Measurements from ENCODE around the gene FOXP1. TPM values are rescaled to one million over a fixed set of nuclear protein-coding genes. Genes with fewer than 3 reads are reported as not detected.
A peak's percentile ranks its signal among the peaks of the same experiment; 100 is the strongest.

Gene FOXP1
- total and polyA plus RNA-seq, 2 of the 13 experiments (the other 11 are each of a cell fraction or from before 2014, with no cell fraction given): 40.4 to 59.0 TPM

DNA sequence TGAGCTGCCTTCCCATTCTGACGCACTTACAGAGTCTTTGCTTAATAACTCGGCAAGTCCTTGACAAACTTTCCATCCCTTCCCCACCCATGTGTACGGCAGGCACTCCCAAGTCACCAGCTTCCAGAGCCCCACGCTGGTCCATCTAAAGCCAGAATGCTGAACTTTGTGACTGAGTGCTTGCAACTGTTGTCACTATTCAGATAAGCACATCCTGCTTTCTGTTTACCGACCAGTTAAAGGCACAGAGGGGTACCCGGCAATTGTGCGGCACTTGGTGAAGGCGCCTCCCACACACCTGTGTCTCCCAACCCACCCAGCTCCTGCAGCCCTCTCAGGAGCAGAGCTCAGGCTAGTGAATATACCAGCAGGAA, 430.6 kb downstream of the FOXP1 start (continued):
- TF ChIP-seq, protein P1, sequence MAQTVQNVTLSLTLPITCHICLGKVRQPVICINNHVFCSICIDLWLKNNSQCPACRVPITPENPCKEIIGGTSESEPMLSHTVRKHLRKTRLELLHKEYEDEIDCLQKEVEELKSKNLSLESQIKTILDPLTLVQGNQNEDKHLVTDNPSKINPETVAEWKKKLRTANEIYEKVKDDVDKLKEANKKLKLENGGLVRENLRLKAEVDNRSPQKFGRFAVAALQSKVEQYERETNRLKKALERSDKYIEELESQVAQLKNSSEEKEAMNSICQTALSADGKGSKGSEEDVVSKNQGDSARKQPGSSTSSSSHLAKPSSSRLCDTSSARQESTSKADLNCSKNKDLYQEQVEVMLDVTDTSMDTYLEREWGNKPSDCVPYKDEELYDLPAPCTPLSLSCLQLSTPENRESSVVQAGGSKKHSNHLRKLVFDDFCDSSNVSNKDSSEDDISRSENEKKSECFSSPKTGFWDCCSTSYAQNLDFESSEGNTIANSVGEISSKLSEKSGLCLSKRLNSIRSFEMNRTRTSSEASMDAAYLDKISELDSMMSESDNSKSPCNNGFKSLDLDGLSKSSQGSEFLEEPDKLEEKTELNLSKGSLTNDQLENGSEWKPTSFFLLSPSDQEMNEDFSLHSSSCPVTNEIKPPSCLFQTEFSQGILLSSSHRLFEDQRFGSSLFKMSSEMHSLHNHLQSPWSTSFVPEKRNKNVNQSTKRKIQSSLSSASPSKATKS (CRISPR knock-in tag; IDR thresholded peaks at IDR 0.05): no peak
- 0 out of 2 replicates have a peak, but pooled peaks have one; percentile 12 for TF ChIP-seq RAD21 (CRISPR knock-in tag; IDR thresholded peaks at IDR 0.05)
- no peak for TF ChIP-seq TAF15 (IDR thresholded peaks at IDR 0.05; ENCODE audit: low read depth, low read length, poor library complexity, severe bottlenecking)
- TF ChIP-seq RCOR2 (CRISPR knock-in tag; IDR thresholded peaks at IDR 0.05): peak; percentile 80
- peak; percentile 33; the same call in 1 of the 2 replicates for TF ChIP-seq TAF1 (CRISPR knock-in tag; IDR thresholded peaks at IDR 0.05)
- TF ChIP-seq RNF2 (conservative IDR thresholded peaks at IDR 0.05; ENCODE audit: low read depth): no peak
- TF ChIP-seq CREB1 (IDR thresholded peaks at IDR 0.05): no peak
- TF ChIP-seq CREB1 (CRISPR knock-in tag; IDR thresholded peaks at IDR 0.05): peak; percentile 57
- no peak for TF ChIP-seq ZSCAN25 (CRISPR knock-in tag; IDR thresholded peaks at IDR 0.05)
- TF ChIP-seq PTBP1 (IDR thresholded peaks at IDR 0.05; ENCODE audit: low read depth, low read length, poor library complexity, severe bottlenecking): no peak
- TF ChIP-seq ZNF362 (CRISPR knock-in tag; IDR thresholded peaks at IDR 0.05; ENCODE audit: borderline replicate concordance): peak; percentile 76; the same call in 1 of the 2 replicates
- TF ChIP-seq MXI1 (IDR thresholded peaks at IDR 0.05; ENCODE audit: borderline replicate concordance, low read depth, low read length): no peak; the same call in 2 of the 3 replicates
- TF ChIP-seq FOXJ3 (CRISPR knock-in tag; IDR thresholded peaks at IDR 0.05; ENCODE audit: borderline replicate concordance): peak; percentile 93
- TF ChIP-seq MBNL3 (CRISPR knock-in tag; conservative IDR thresholded peaks at IDR 0.05): no peak
- TF ChIP-seq BORCS8-MEF2B (CRISPR knock-in tag; IDR thresholded peaks at IDR 0.05): peak; percentile 18; the same call in 1 of the 2 replicates
- no peak; the same call in 1 of the 2 replicates for TF ChIP-seq ZNF788 (CRISPR knock-in tag; IDR thresholded peaks at IDR 0.05; ENCODE audit: borderline replicate concordance)
- peak; percentile 99 for TF ChIP-seq SALL1 (CRISPR knock-in tag; IDR thresholded peaks at IDR 0.05)
- no peak for TF ChIP-seq MED8 (CRISPR knock-in tag; IDR thresholded peaks at IDR 0.05; ENCODE audit: insufficient replicate concordance)
- TF ChIP-seq ARNTL (CRISPR knock-in tag; IDR thresholded peaks at IDR 0.05): no peak
- TF ChIP-seq ZSCAN31 (CRISPR knock-in tag; IDR thresholded peaks at IDR 0.05; ENCODE audit: low read depth): no peak
- TF ChIP-seq ZMYM2 (CRISPR knock-in tag; IDR thresholded peaks at IDR 0.05): 0 out of 2 replicates have a peak, but pooled peaks have one; percentile 26
- 0 out of 2 replicates have a peak, but pooled peaks have one; percentile 42 for TF ChIP-seq ZNF34 (CRISPR knock-in tag; IDR thresholded peaks at IDR 0.05; ENCODE audit: borderline replicate concordance)
- TF ChIP-seq NFYB (CRISPR knock-in tag; IDR thresholded peaks at IDR 0.05): no peak
- peak; percentile 92 for TF ChIP-seq HNF1B (CRISPR knock-in tag; IDR thresholded peaks at IDR 0.05)
- no peak for TF ChIP-seq JDP2 (CRISPR knock-in tag; IDR thresholded peaks at IDR 0.05; ENCODE audit: borderline replicate concordance)
- no peak for TF ChIP-seq ELF4 (CRISPR knock-in tag; IDR thresholded peaks at IDR 0.05; ENCODE audit: borderline replicate concordance)
- TF ChIP-seq ZNF251 (CRISPR knock-in tag; IDR thresholded peaks at IDR 0.05): no peak
- no peak for TF ChIP-seq ATAD3A (CRISPR knock-in tag; IDR thresholded peaks at IDR 0.05)
- no peak for TF ChIP-seq NR2F6 (IDR thresholded peaks at IDR 0.05)
- peak; percentile 69 for TF ChIP-seq NR2F6 (CRISPR knock-in tag; IDR thresholded peaks at IDR 0.05)
